Stimulated activated CD4-positive, alpha-beta T cell treated with anti-CD3 and anti-CD28 coated beads, Interleukin-15, amount 100 ng/mL, for 24 hours (primary cell): ENCODE data around the gene TRPC4.

Source experiments
- DNase-seq: peaks from one replicate; pipeline ENCODE4 v3.0.0-alpha.2; 2020

TRPC4 gene

GRCh38 chr13:37652596-37652995 lies 217.0 kb downstream of the TRPC4 start:
- no peak for DNase-seq

GRCh38 chr13:37651891-37652290 lies 217.7 kb downstream of the TRPC4 start:
- no peak for DNase-seq

DNA sequence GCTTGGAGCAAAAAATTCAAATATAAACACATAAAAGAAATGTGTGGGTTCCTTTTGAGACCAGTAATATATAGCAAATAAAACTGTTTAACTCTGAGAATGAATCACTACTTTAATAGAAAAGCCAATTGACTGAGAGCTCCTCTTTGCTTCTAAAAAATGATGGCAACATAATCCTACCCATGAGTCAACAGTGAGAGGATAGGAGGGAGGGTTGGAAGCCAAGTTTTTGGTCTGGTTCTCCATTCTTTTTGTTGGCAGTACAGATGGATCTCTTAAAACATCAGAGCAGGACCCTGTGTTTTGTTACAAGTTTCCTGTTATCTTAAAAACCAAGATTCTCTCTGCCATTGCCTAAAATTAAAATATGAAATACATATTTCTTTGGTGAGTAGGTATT lies 221.0 kb downstream of the TRPC4 start:
- DNase-seq = no peak

GRCh38 chr13:37647031-37647650 lies 222.4 kb downstream of the TRPC4 start:
- DNase-seq = no peak

- DNase-seq = no peak
Observed at GRCh38 chr13:37646531-37646930, 223.0 kb downstream of the TRPC4 start.

GRCh38 chr13:37645181-37645740 lies 224.3 kb downstream of the TRPC4 start:
- no peak for DNase-seq

DNA sequence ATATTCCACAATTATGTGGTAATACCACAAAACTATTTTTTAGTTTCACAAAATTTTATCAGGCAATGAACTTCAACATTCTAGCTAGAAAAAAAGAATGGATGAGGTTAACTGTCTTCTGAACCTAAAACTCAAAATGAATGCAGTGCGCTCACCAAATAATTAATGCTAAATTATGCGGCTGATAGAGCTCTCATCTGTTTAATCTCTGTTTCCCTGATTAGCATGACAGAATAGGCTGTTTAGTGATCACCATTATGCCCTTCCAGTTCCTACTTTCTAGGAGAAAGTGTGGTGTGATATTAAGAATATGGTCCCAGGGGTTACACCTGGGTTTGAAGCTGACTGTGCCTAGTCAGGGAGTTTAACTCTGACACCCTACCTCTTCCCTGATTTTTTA lies 228.2 kb downstream of the TRPC4 start:
- DNase-seq = no peak

DNA sequence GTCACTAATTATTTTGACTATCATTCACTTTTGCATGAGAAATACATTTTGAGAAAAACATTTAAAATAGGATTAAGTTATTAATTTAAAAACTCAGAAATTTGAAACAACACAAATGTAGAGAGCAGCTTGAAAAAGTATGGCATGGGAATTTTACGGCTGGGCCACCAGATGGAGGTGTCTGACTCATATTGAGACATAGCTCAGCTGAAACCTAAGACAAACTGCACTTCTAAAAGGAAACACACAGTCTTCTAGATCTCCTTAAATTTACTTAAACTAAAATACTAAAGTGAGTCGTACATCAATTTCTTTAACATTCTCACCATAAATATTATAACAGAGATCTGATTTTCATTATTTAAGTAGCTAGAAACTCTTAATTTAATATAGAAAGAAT lies 229.1 kb downstream of the TRPC4 start:
- DNase-seq = no peak

DNA sequence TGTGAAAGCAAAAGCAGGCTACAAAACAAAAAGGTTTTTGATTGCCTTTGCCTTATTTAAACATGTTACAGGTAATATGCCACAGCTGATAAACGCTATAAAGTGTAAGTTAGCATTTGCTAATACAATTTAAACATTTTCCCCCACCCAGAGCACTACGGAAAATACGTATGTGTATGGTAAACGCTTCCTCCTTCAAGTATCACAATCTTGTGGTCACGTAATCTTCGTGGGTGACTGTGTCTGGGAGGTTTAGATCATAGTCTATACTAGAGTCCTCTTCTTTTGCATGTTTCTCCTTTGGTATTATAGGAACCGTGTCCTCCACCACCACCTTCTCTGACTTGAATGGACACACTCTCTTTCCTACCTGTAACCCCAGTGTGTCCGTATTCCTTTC lies 232.9 kb downstream of the TRPC4 start:
- no peak for DNase-seq

- DNase-seq = no peak
Observed at GRCh38 chr13:37632294-37632693, 237.3 kb downstream of the TRPC4 start.

DNA sequence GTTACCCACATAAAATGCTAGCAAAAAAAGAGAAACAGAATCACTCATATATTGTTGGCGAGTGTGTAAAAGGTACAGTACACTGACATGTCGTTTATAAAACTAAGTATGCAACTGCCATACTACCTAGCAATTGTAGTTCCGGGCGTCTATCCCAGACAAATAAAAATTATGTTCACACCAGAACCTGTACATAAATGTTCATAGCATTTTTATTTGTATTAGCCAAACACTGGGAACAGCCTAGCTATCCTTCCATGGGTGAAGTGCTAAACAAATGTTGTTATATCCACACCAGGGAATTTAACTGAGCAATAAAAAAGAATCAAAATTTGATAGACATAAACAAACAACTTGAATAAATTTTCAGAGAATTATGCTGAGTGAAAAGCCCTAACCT lies 242.1 kb downstream of the TRPC4 start:
- DNase-seq = no peak

DNA sequence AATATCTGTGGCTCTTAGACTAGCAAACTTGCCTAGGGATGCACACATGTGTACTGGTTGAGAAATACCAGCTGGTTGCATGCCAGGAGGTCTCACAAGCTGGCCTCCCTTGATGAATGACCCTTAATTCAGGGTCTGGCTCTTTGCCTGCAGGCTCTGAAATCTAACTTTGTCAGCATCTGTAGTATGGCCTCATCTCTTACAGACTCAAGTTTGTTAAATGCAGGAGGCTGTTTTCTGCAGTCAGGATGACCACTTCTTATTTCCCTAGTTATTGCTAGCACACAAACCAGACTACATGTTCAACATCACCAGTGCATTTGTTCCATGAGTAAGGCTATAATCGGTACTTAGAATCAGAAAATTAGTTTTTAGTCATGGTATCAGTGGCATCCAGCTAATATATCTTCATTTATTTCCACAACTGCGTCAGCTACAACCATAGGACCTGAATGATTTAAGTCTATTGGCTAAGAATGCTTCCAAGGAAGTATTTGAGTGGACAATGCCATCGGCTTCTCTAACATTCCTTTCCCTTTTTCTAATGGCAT lies 247.7 kb downstream of the TRPC4 start:
- DNase-seq = no peak

- DNase-seq = no peak
Observed at GRCh38 chr13:37618554-37618953, 251.0 kb downstream of the TRPC4 start.

- no peak for DNase-seq
Observed at GRCh38 chr13:37617173-37617572, 252.4 kb downstream of the TRPC4 start.

GRCh38 chr13:37616131-37616530 lies 253.4 kb downstream of the TRPC4 start:
- no peak for DNase-seq

GRCh38 chr13:37615276-37615675 lies 254.3 kb downstream of the TRPC4 start:
- DNase-seq = no peak

- no peak for DNase-seq
Observed at GRCh38 chr13:37613638-37614037, 255.9 kb downstream of the TRPC4 start.

GRCh38 chr13:37613236-37613635 lies 256.3 kb downstream of the TRPC4 start:
- DNase-seq = no peak

GRCh38 chr13:37608750-37609339 lies 260.7 kb downstream of the TRPC4 start:
- no peak for DNase-seq

GRCh38 chr13:37602733-37603381 lies 266.7 kb downstream of the TRPC4 start:
- no peak for DNase-seq

GRCh38 chr13:37601648-37602440 lies 267.7 kb downstream of the TRPC4 start:
- no peak for DNase-seq

DNA sequence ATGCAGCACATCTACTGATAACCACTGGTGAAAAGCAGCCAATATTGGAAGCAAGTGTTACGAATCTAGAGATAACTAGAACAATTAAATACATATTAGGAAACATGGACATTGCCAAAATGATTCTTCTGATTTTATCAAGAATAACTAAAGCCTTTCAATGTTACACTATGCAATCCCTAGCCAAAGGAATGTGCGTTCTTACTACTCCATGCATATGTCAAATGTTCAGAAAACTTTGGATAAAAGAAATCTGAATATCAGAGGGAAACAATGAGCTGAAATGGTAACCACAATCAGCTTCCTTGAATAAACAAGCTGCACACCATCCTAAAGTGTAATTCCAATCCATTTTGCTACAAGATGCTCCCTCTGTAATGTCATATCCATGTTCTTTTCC lies 270.1 kb downstream of the TRPC4 start:
- DNase-seq = no peak

DNA sequence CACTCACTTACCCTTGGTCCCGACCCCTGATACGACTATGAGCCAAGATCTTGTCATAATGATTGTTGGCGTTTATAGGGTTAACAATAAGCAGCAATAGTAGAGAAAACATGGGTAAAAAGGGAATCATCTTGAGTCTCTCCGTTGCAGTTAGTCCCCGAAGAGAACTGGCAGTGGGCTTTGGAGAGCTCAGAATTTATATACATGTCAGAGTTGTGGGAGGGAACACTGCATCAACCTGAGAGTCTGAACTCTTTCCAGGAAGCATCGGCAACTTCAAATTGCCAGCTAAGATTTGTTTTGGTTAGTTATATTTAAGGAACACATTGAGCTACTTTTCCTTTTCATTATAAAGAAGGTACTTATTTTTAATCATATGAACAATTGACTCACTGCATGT lies 271.0 kb downstream of the TRPC4 start, which contains the start of gene POSTN:
POSTN (minus strand) TSS at position 172 of the 400 bp plus-strand sequence; CDS start at position 130, 42 bp downstream.
- DNase-seq = no peak
